Measurements from ENCODE around the gene CCL26. TPM values are rescaled to one million over a fixed set of nuclear protein-coding genes. Genes with fewer than 3 reads are reported as not detected.
"Not testable (repeated sequence)": the region's sequence is repeated elsewhere in the genome, so short reads cannot be mapped to it uniquely, and the experiment has no call there.

The CCL26 gene
- total RNA-seq, 2 donors from 2014 or later, result 1.2 TPM; not detected in 1

DNA sequence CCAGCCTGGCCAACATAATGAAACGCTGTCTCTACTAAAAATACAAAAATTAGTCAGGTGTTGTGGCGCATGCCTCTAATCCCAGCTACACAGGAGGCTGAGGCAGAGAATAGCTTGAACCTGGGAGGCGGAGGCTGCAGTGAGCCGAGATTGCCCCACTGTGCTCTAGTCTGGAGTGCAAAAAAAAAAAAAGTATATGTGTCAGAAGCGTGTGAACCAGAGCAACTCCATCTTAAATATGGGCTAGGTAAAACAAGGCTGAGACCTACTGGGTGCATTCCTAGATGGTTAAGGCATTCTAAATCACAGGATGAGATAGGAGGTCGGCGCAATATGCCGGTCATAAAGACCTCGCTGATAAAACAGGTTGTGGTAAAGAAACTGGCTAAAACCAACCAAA, 35.4 kb upstream of the CCL26 start:
- ATAC-seq (replicated peaks in 1 of 2) (no peak), DNase-seq (no peak)
- Mint-ChIP-seq H3K27ac (no peak overlapping the region), H3K36me3 (ENCODE audit: insufficient read depth in 2 of 2) (peaks cover 7 to 8% of the 10 kb centered on the region in 2 donors), H3K4me1 (ENCODE audit: low read depth) (no peaks in the 10 kb centered on the region), H3K9me3 (peaks cover 0 to 2% of the 10 kb centered on the region in 2 donors), H3K4me3 (no peak overlapping the region), H3K27me3 (ENCODE audit: low read depth) (no peaks in the 10 kb centered on the region)

DNA sequence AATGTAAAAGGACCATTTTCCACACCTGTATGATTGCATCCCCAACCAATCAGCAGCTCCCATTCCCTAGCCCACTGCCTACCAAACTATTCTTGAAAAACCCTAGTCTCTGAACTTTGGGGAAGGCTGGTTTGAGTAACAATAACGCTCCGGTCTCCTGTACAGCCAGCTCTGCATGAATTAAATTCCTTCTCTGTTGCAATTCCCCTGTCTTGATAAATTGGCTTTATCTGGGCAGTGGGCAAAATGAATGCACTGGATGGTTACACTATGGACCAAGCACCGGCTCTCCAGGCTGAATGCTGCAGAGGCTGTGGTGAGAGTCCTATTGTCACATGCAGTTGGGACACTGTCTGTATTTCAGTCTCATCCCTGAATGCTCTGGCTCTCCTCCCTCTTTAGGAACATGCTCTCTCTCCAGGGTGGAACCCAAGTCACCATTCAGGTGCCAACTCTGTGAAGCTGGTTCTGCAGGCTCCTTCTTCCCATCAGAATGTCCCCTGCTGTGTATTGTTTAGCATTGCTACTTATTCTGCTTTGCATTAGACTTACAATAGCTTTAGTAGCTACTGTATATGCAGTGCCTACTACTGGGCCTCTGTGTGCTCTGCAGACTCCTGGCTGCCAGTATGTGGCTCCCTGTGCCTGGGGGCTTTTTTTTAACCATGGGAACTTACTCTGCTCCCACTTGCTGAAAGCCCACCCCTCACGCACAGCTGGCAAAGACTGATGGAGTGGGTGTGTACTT, 34.7 kb upstream of the CCL26 start:
- Mint-ChIP-seq H3K4me3 (no peak overlapping the region), H3K9me3 (peaks cover 0 to 2% of the 10 kb centered on the region in 2 donors), H3K27ac (no peak overlapping the region), H3K4me1 (ENCODE audit: low read depth) (no peaks in the 10 kb centered on the region), H3K36me3 (ENCODE audit: insufficient read depth in 2 of 2) (peaks cover 7 to 9% of the 10 kb centered on the region in 2 donors), H3K27me3 (ENCODE audit: low read depth) (no peaks in the 10 kb centered on the region)
- DNase-seq (no peak), ATAC-seq (replicated peaks in 1 of 2) (no peak)

DNA sequence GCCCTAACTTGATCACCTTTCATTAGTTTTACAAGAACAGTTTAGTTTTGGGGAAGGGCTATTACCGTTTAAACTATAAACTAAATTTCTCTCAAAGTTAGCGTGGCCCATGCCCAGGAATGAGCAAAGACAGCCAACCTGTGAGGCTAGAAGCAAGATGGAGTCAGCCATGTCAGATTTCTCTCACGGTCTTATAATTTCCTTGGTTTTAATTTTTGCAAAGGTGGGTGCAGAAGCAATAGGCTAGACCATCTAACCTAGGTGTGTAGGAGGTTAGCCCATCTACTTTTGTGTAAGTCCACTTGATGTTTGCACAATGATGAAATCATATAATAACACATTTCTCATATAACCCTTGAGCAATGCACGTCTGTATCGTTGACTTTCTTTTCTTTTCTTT, 32.7 kb upstream of the CCL26 start:
- no peaks in the 10 kb centered on the region for H3K27me3 Mint-ChIP-seq (ENCODE audit: low read depth)
- peaks cover 0 to 2% of the 10 kb centered on the region in 2 donors for H3K9me3 Mint-ChIP-seq
- H3K4me1 Mint-ChIP-seq (ENCODE audit: low read depth), result no peaks in the 10 kb centered on the region
- H3K36me3 Mint-ChIP-seq (ENCODE audit: insufficient read depth in 2 of 2), result peaks cover 7 to 9% of the 10 kb centered on the region in 2 donors
- DNase-seq, result no peak
- no peak overlapping the region for H3K4me3 Mint-ChIP-seq
- H3K27ac Mint-ChIP-seq, result no peak overlapping the region
- no peak for ATAC-seq (replicated peaks in 1 of 2)

DNA sequence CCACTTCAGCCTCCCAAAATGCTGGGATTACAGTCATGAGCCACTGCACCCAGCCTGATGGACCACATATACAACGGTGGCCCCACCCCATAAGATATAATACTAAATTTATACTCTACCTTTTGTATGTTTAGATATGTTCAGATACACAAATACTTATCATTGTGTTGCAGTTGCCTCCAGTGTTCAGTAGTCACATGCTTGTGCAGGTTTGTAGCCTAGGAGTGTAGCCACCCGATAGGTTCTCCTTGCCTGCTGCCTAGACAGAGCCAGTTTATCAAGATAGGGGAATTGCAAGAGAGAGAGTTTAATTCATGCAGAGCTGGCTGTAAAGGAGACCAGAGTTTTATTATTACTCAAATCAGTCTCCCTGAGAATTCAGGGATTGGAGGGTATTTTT, 32.0 kb upstream of the CCL26 start:
- ATAC-seq (replicated peaks in 1 of 2) (no peak), DNase-seq (no peak)
- H3K4me1 Mint-ChIP-seq (ENCODE audit: low read depth), result no peaks in the 10 kb centered on the region
- no peak overlapping the region for H3K4me3 Mint-ChIP-seq
- peaks cover 0 to 2% of the 10 kb centered on the region in 2 donors for H3K9me3 Mint-ChIP-seq
- peaks cover 7 to 9% of the 10 kb centered on the region in 2 donors for H3K36me3 Mint-ChIP-seq (ENCODE audit: insufficient read depth in 2 of 2)
- no peak overlapping the region for H3K27ac Mint-ChIP-seq
- no peaks in the 10 kb centered on the region for H3K27me3 Mint-ChIP-seq (ENCODE audit: low read depth)

DNA sequence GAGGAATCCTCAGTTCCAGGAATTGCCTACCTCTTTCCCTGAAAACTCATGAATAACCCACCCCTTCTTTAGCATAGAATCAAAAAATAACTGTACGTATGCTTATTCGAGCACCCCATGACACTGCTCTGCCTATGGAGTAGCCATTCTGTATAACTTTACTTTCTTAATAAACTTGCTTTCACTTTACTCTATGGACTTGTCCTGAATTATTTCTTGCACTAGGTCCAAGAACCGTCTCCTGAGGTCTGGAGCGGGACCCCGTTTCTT, 30.5 kb upstream of the CCL26 start:
- Mint-ChIP-seq H3K27me3 (ENCODE audit: low read depth) (no peaks in the 10 kb centered on the region), H3K27ac (no peak overlapping the region), H3K4me3 (no peak overlapping the region), H3K36me3 (ENCODE audit: insufficient read depth in 2 of 2) (peaks cover 5 to 9% of the 10 kb centered on the region in 2 donors), H3K4me1 (ENCODE audit: low read depth) (no peaks in the 10 kb centered on the region), H3K9me3 (peaks cover 0 to 2% of the 10 kb centered on the region in 2 donors)
- DNase-seq (no peak), ATAC-seq (replicated peaks in 1 of 2) (no peak)

DNA sequence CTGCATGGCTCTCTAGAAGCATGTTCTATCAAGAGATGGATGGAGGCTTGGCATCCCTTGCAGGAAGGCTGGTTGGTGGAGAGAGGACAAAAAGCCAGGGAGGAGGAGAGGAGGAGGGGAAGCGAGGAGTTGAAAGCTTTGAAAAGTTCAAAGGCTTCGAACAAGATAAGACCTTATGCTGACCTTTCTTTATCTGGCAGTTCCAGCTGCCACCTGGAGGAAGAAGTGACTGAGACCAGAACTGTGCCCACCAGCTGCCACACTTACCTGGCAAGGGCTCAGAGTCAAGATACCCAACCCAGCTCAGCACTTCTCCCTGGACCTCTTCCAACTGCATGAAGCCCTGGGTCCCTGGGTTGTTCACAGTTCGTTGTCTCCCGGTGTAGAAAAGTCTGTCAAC, 26.8 kb upstream of the CCL26 start:
- DNase-seq (no peak), ATAC-seq (replicated peaks in 1 of 2) (no peak)
- H3K27me3 Mint-ChIP-seq (ENCODE audit: low read depth), result peaks cover 12% of the 10 kb centered on the region
- no peaks in the 10 kb centered on the region for H3K4me1 Mint-ChIP-seq (ENCODE audit: low read depth)
- H3K4me3 Mint-ChIP-seq, result no peak overlapping the region
- peaks cover 0 to 1% of the 10 kb centered on the region in 2 donors for H3K36me3 Mint-ChIP-seq (ENCODE audit: insufficient read depth in 2 of 2)
- no peaks in the 10 kb centered on the region for H3K9me3 Mint-ChIP-seq
- H3K27ac Mint-ChIP-seq, result no peak overlapping the region

DNA sequence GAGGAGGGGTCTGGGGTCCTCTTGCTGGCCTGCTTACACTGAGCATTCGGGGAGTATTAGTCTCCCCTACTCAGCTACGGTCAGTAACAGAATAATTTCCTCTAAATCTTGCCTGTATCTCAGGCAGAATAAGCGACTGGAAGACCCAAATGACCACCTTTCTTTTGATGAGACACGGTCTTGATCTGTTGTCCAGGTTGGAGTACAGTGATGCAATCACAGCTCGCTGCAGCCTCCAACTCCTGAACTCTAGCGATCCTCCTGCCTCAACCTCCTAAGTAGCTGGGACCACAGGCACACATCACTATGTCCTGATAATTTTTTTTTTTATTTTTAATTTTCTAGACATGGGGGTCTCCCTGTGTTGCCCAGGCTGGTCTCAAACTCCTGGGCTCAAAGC, 24.4 kb upstream of the CCL26 start:
- Mint-ChIP-seq H3K27me3 (ENCODE audit: low read depth) (peaks cover 12% of the 10 kb centered on the region), H3K4me3 (no peak overlapping the region), H3K27ac (no peak overlapping the region), H3K36me3 (ENCODE audit: insufficient read depth in 2 of 2) (no peaks in the 10 kb centered on the region), H3K4me1 (ENCODE audit: low read depth) (no peaks in the 10 kb centered on the region), H3K9me3 (no peaks in the 10 kb centered on the region)
- no peak for ATAC-seq (replicated peaks in 1 of 2)
- DNase-seq, result no peak

DNA sequence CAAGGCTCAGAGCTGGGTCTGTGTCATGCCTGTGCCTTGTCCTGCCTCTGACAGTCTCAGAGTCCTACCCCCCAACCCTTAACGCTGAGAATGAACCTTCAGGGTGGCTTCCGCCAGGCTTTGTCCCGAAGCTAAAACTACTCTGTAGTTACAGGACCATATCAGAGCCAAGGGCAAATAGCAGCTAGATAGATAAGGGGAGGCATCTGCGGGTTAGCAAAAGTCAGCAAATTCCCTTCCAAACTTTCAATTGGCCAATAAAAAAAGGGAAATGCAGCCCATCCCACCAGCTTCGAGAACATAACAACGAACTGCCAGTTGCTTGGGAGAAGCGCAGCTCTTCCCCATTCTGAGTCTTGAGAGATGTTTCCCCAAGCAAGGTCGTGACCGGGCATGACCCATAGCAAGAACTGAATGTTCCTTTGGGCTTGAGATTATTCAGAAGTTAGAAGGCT, 23.8 kb upstream of the CCL26 start:
- peaks cover 12% of the 10 kb centered on the region for H3K27me3 Mint-ChIP-seq (ENCODE audit: low read depth)
- DNase-seq (no peak), ATAC-seq (replicated peaks in 1 of 2) (no peak)
- H3K9me3 Mint-ChIP-seq, result no peaks in the 10 kb centered on the region
- H3K36me3 Mint-ChIP-seq (ENCODE audit: insufficient read depth in 2 of 2), result no peaks in the 10 kb centered on the region
- no peak overlapping the region for H3K4me3 Mint-ChIP-seq
- H3K4me1 Mint-ChIP-seq (ENCODE audit: low read depth), result no peaks in the 10 kb centered on the region
- H3K27ac Mint-ChIP-seq, result no peak overlapping the region

DNA sequence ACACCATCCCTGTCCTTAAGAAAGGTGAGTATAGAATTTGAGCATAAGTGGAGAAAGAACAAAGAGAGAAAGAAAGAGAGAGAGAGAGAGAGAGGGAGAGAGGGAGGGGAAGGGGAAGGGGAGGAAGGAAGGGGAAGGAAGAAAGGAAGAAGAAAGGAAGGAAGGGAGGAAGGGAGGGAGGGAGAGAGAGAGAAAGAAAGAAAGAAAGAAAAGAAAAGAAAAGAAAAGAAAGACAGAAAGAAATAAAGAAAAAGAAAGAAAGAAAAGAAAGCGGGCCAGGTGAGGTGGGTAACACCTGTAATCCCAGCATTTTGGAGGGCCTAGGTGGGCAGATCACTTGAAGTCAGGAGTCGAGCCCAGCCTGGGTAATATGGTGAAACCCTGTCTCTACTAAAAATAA, 21.7 kb upstream of the CCL26 start:
- DNase-seq (no peak), ATAC-seq (replicated peaks in 1 of 2) (no peak)
- H3K4me3 Mint-ChIP-seq, result no peak overlapping the region
- H3K36me3 Mint-ChIP-seq (ENCODE audit: insufficient read depth in 2 of 2), result no peaks in the 10 kb centered on the region
- H3K9me3 Mint-ChIP-seq, result no peaks in the 10 kb centered on the region
- no peaks in the 10 kb centered on the region for H3K4me1 Mint-ChIP-seq (ENCODE audit: low read depth)
- H3K27ac Mint-ChIP-seq, result no peak overlapping the region
- peaks cover 12% of the 10 kb centered on the region for H3K27me3 Mint-ChIP-seq (ENCODE audit: low read depth)

DNA sequence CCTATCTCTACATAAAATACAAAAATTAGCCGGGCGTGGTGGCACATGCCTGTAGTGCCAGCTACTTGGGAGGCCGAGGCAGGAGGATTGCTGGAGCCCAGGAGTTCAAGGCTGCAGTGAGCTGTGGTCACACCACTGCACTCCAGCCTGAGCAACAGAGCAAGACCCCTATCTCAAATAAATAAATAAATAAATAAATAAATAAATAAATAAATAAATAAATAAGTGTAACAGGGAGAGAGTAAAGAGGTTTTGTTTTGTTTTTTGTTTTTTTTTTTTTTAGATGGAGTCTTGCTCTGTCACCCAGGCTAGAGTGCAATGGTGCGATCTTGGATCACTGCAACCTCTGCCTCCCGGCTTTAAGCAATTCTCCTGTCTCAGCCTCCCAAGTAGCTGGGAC, 20.6 kb upstream of the CCL26 start:
- not testable (repeated sequence) for ATAC-seq (replicated peaks in 1 of 2); H3K36me3 Mint-ChIP-seq (ENCODE audit: insufficient read depth in 2 of 2); H3K4me3 Mint-ChIP-seq; DNase-seq; H3K4me1 Mint-ChIP-seq (ENCODE audit: low read depth); H3K27ac Mint-ChIP-seq; H3K9me3 Mint-ChIP-seq
- H3K27me3 Mint-ChIP-seq (ENCODE audit: low read depth), result peaks cover 12% of the 10 kb centered on the region

DNA sequence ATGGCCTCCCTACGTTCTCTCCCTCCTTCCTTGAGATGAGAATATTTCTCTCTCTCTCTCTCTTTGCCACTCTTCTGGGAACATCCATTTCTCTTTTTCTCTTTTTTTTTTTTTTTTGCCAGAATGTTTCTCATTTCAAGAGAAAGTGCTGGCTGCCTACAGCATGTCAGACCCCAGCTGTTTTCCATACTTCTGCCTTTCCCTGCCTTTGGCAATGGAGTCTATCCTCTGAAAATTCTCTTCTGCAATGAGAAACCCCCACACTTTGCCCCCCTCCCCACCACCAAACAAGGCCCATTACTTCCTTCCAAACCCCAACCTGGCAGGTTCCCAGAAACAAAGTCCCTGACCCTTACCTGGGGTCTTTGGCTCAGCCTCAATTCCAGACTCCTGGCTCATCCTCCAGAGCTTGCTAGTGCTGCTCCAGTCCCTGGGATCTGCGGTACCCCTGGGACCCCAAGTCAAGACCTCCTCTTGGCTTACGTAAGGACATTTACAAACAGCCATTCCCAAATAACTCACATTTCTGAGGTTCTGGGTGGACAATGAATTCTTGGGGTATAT, 17.4 kb upstream of the CCL26 start:
- no peaks in the 10 kb centered on the region for H3K4me1 Mint-ChIP-seq (ENCODE audit: low read depth)
- DNase-seq (no peak), ATAC-seq (replicated peaks in 1 of 2) (no peak)
- no peaks in the 10 kb centered on the region for H3K36me3 Mint-ChIP-seq (ENCODE audit: insufficient read depth in 2 of 2)
- H3K27ac Mint-ChIP-seq, result no peak overlapping the region
- no peaks in the 10 kb centered on the region for H3K9me3 Mint-ChIP-seq
- no peak overlapping the region for H3K4me3 Mint-ChIP-seq
- no peaks in the 10 kb centered on the region for H3K27me3 Mint-ChIP-seq (ENCODE audit: low read depth)

DNA sequence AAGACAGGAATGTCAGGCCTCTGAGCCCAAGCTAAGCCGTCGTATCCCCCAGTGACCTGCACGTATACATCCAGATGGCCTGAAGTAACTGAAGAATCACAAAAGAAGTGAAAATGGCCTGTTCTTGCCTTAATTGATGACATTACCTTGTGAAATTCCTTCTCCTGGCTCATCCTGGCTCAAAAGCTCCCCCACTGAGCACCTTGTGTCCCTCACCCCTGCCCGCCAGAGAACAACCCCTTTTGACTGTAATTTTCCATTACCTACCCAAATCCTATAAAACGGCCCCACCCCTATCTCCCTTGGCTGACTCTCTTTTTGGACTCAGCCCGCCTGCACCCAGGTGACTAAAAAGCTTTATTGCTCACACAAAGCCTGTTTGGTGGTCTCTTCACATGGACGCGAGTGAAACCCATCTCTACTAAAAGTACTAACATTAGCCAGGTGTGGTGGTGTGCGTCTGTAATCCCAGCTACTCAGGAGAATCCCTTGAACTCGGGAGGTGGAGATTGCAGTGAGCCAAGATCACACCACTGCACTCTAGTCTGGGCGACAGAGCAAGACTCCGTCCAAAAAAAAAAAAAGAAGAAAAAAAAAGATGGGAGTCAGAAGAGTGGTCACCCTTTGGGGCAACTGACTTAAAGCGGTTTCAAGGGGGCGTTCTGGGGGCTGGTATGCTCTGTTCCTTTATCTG, 16.3 kb upstream of the CCL26 start:
- not testable (repeated sequence) for DNase-seq

DNA sequence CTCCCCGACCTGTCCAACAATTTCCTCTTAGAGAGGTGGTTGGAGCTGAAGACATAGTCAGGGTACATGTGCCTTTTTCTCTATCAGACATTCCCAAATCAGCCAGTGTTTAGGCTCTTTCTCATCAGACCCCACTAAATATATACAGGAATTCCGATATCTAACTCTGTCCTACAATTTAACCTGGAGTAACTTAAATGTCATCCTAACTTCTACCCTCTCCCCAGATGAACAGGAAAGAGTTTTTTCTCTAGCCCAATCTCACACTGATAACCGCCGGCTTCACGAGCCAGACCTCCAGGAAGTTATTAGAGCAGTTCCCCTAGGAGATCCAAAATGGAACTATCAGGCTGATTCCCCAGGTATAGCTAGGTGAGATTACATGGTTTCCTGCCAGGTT, 11.0 kb upstream of the CCL26 start:
- not testable (repeated sequence) for H3K27ac Mint-ChIP-seq; DNase-seq; H3K36me3 Mint-ChIP-seq (ENCODE audit: insufficient read depth in 2 of 2); H3K9me3 Mint-ChIP-seq; ATAC-seq (replicated peaks in 1 of 2); H3K4me3 Mint-ChIP-seq
- H3K27me3 Mint-ChIP-seq (ENCODE audit: low read depth), result peaks cover 45% of the 10 kb centered on the region
- H3K4me1 Mint-ChIP-seq (ENCODE audit: low read depth), result peaks cover 16% of the 10 kb centered on the region

More for the DNA sequence above, 16.3 kb upstream of the CCL26 start:
- not testable (repeated sequence) for H3K36me3 Mint-ChIP-seq (ENCODE audit: insufficient read depth in 2 of 2); ATAC-seq (replicated peaks in 1 of 2); H3K27ac Mint-ChIP-seq; H3K4me3 Mint-ChIP-seq; H3K9me3 Mint-ChIP-seq; H3K27me3 Mint-ChIP-seq (ENCODE audit: low read depth); H3K4me1 Mint-ChIP-seq (ENCODE audit: low read depth)

All from activated T-cell treated with anti-CD3 and anti-CD28 coated beads, Interleukin-2, amount 50 U/mL, for 72 hours (primary cell).